Spinal cord (tissue), 10 donors: ENCODE data around the gene TLE2. TPM values are rescaled to one million over a fixed set of nuclear protein-coding genes. Genes with fewer than 3 reads are reported as not detected.
A peak's percentile ranks its signal among the peaks of the same experiment; 100 is the strongest.
"Not testable (repeated sequence)": the region's sequence is repeated elsewhere in the genome, so short reads cannot be mapped to it uniquely, and the experiment has no call there.

ENCODE experiments used
- DNase-seq, 6 donors: peaks; one replicate each; pipeline versions ENCODE4 v3.0.0 to v3.0.0-alpha.2; 2013 to 2015; ENCODE audit warnings: low spot score in 6 of 6, low read depth in 4 of 6
- H3K27ac ChIP-seq: one replicate; pipeline ENCODE4 v1.5.1; 2013; ENCODE audit warnings: low read depth, low read length, control low read depth
- H3K27me3 ChIP-seq: one replicate; pipeline ENCODE4 v1.6.1; 2013; ENCODE audit warnings: low read length; ENCODE audit not compliant: control insufficient read depth, insufficient read depth
- H3K36me3 ChIP-seq: one replicate; pipeline ENCODE4 v1.6.1; 2013; ENCODE audit warnings: low read length; ENCODE audit not compliant: control insufficient read depth, insufficient read depth
- H3K4me1 ChIP-seq: one replicate; pipeline ENCODE4 v1.6.1; 2013; ENCODE audit warnings: low read length; ENCODE audit not compliant: control insufficient read depth, insufficient read depth
- H3K4me3 ChIP-seq: one replicate; pipeline ENCODE4 v1.5.1; 2013; ENCODE audit warnings: low read depth, low read length, control low read depth
- H3K9me3 ChIP-seq: one replicate; pipeline ENCODE4 v1.6.1; 2013; ENCODE audit warnings: low read length; ENCODE audit not compliant: control insufficient read depth, insufficient read depth
- WGBS: methylation state at CpG from one replicate; pipeline ENCODE4 v1.1.5; 2013; ENCODE audit warnings: missing lambda C conversion rate; ENCODE audit not compliant: insufficient coverage; 5-methylcytosine and 5-hydroxymethylcytosine counted together
- polyA plus RNA-seq, 2 donors: library from polyadenylated mRNA; unstranded; fragments of 120-200 nt; gene quantifications; one replicate each; pipeline ENCODE4 v1.2.1, GENCODE V29; 2013; ENCODE audit not compliant: insufficient read length in 2 of 2
- total RNA-seq, 2 donors: library from RNA; depleted of rRNA in 1 of 2; stranded (reverse); fragments of 120-200 nt in 1 of 2; fragments of >200 nt in 1 of 2; gene quantifications; one replicate each; pipeline versions ENCODE4 v1.2.3 to v1.2.4, GENCODE V29; 2013 to 2014
- donor health status: healthy.

TLE2 gene
- total and polyA plus RNA-seq, 4 donors = 14.9 to 101 (median 52.6) TPM

DNA sequence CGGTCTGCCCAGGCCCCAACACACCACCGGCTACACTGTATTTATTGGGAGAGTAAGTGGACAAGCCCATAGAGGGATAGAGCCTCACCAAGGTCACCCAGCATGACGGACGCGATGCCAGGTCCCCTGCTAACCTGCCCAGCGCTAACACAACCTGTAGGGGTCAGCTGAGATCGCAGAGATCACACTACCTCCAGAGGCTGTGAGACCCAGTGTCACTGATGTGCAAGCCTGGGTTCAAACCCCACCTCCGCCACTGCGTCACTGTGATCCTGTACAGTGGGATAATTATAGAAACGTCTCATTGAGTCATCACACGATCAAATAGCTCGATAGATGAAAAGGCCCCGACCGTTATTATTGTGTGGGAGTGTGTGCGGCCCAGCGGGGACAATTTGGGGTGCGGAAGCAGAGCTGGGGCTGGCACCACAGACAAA lies 10.6 kb upstream of the TLE2 start:
- Histone ChIP-seq H3K4me3 (no peak overlapping the region), H3K27me3 (peaks cover 5% of the 10 kb centered on the region), H3K9me3 (no peaks in the 10 kb centered on the region), H3K4me1 (peaks cover 39% of the 10 kb centered on the region), H3K27ac (no peak overlapping the region), H3K36me3 (no peaks in the 10 kb centered on the region)
- DNase-seq = no peak
- WGBS = 59% methylated on average over 7 of the region's 17 CpGs

DNA sequence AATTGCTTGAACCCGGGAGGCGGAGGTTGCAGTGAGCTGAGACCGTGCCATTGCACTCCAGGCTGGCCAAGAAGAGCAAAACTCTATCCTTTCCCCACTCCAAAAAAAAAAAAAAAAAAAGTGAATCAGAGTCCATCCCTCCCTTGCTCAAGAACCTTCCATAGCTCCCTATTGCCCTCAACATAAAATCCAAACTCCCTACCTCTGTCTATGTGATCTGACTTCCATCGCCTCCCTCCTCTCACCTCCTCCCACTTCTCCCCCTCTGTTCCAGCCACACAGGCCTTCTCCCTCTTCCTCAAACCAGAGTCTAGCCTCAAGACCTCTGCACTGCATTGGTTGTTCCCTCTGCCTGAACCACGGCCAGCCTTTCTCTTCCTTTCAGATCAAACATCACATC lies 10.0 kb upstream of the TLE2 start:
- H3K4me3 ChIP-seq = no peak overlapping the region
- H3K9me3 ChIP-seq = no peaks in the 10 kb centered on the region
- no peak for DNase-seq
- no peaks in the 10 kb centered on the region for H3K36me3 ChIP-seq
- peaks cover 10% of the 10 kb centered on the region for H3K27me3 ChIP-seq
- 72% methylated on average over 2 of the region's 5 CpGs for WGBS
- H3K4me1 ChIP-seq = peaks cover 44% of the 10 kb centered on the region
- no peak overlapping the region for H3K27ac ChIP-seq

DNA sequence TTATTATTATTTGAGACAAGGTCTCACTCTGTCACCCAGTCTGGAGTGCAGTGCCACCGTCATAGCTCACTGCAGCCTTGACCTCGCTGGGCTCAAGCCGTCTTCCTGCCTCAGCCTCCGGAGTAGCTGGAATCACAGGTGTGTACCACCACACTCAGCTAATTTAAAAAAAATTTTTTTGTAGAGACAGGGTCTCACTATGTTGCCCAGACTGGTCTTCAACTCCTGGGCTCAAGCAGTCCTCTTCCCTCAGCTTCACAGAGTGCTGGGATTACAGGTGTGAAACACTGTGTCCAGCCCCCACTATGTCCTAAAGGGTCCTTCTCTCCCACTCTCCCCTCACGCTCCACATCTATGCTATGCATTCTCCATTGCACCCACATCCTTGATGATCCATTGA lies 9.1 kb upstream of the TLE2 start:
- Histone ChIP-seq H3K27me3 (peaks cover 16% of the 10 kb centered on the region), H3K4me1 (peaks cover 52% of the 10 kb centered on the region)
- WGBS = 68% methylated on average over 3 of the region's 5 CpGs

DNA sequence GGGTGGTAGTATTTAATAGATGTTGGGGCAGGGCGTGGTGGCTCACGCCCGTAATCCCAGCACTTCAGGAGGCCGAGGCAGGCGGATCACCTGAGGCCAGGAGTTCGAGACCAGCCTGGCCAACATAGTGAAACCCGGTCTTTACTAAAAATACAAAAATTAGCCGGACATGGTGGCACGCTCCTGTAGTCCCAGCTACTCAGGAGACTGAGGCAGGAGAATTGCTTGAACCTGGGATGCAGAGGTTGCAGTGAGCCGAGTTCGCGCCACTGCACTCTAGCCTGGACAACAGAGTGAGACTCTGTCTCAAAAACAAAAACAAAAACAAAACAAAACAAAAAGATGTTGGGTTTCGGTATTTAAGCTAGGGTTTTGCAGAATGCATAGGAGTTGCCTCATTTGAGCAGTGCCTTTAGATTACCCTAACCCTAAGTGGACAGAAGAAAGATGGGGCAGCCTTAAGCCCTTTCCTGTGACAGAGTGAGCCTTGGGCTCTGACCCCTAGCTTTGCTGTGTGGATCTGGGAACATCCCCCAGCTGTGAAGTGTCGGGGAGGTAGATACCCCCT lies 8.0 kb upstream of the TLE2 start:
- H3K9me3 ChIP-seq, H3K4me3 ChIP-seq, DNase-seq, H3K36me3 ChIP-seq: not testable (repeated sequence)
- peak overlapping the region; percentile 84 for H3K27ac ChIP-seq
- peaks cover 51% of the 10 kb centered on the region for H3K4me1 ChIP-seq
- peaks cover 19% of the 10 kb centered on the region for H3K27me3 ChIP-seq
- WGBS = 54% methylated on average over 12 of the region's 14 CpGs

More for the DNA sequence above, 9.1 kb upstream of the TLE2 start:
- H3K36me3 ChIP-seq = no peaks in the 10 kb centered on the region
- no peak for DNase-seq
- no peaks in the 10 kb centered on the region for H3K9me3 ChIP-seq
- H3K4me3 ChIP-seq = no peak overlapping the region
- H3K27ac ChIP-seq = no peak overlapping the region

DNA sequence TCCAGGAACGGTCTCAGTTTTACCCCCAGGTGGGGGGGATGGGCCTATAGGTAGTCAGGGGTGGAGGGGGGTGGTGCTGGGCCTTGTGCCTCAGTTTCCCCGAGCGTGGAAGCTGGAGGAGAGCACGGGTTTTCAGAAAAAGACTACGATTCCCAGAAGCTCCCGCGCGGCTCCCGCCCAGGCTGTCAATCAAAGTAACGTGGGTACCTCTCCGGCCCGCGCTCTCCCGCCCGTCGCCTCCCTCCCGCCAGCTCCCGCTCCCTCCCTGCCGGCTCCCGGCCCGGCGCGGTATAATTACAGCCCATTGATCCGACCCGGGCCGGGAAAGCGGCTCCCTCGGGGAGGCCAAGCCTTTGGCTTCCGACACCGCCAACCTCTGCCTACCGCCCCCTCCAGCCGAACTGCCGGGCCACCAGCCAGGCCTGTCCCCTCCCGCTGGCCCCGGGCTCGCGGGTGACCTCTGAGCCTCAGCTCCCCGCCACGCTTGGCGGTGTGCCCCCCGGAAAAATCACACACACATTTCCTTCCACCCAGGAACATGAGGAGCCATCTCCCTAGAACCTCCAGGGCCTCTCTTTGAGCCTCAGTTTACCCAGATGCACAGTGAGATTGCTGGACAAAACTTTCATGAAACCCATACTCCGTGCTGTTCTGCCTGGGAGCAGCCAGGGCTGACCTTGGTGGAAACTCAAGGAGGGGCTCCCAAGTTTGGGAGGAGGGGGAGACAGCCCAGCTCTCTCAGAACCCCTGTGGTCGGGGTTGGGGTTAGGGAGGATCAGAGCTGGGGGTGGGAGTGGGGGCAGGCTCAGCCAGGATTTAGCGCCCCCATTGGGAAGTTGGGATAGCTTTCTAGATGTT lies 7.3 kb upstream of the TLE2 start:
- peak overlapping the region; percentile 94 for H3K27ac ChIP-seq
- DNase-seq = peak; percentile 88 to 98 (median 91)
- WGBS = under 1% methylated on average over 44 of the region's 44 CpGs
- no peaks in the 10 kb centered on the region for H3K9me3 ChIP-seq
- H3K36me3 ChIP-seq = no peaks in the 10 kb centered on the region
- peaks cover 24% of the 10 kb centered on the region for H3K27me3 ChIP-seq
- peak overlapping the region; percentile 64 for H3K4me3 ChIP-seq
- peaks cover 44% of the 10 kb centered on the region for H3K4me1 ChIP-seq

DNA sequence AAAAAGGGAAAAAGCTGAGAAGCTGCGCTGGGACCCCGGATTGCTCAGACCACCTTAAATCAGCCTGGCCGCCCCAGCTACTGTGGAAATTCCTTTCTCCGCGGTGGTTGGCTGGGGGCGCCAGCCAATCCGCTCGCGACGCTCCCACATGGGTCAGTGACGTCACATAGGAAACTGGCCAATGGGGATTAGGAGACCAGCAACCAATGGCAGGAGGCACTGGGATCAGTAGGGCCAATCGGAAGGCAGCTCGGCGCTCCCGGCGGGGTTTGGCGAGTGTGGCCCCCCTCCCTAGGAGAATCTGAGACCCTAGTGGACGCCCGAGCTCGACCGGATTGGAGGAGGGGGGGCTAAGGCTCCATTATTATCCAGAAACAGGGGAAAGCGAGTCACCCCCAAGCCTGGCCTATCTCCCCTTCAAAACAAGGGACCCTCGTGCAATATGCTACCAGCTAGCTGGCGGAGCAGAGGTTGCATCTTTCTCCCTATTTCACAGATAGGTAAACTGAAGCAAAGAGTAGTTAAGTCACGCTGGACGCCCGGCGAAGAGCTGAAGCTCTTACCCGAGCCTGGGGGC lies 6.5 kb upstream of the TLE2 start:
- no peaks in the 10 kb centered on the region for H3K36me3 ChIP-seq
- no peaks in the 10 kb centered on the region for H3K9me3 ChIP-seq
- H3K4me1 ChIP-seq = peaks cover 42% of the 10 kb centered on the region
- peak overlapping the region; percentile 94 for H3K27ac ChIP-seq
- WGBS = under 1% methylated on average over 20 of the region's 29 CpGs
- peak overlapping the region; percentile 64 for H3K4me3 ChIP-seq
- peak; percentile 99 to 100 (median 100) for DNase-seq
- peaks cover 30% of the 10 kb centered on the region for H3K27me3 ChIP-seq

DNA sequence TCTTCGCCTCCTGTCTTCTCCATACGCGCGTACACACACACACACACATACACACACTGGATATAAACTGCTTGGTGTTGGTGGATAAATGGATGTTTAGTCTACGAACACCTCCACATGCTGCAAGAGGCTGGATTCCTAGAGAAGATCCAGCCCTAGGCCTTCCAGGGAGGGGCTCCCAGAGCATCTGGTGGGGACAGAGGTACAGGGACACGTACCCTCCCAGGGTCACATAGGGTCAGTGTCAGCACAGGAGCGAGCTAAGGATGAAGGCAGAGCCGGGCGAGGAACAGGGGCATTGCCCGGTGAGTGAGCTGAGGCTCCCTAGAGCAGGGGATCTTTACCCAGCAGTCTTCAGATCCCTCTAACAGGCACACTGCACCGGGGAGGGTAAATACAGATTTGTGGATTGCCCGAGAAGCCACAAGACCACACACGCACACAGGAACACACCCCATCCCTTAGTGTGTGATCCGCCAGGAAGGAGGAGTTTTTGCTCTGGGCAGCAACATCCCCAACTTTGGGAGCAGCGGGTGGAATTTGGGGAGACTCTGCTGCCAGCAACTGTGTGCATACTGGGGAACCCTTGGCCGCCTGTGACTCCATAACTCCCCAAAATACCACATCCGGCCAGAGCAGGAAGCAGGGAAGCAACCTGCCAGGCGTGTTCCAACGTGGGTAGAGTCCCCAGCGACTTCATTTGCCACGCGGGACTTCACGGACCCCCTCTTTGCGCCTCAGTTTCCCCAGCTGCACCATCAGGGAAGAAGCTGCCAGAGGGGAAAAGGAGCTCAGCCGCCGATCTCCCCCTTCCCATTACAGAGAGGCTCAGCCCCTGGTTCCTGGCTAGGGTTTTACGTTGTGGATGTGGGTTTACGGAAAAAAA lies 5.8 kb upstream of the TLE2 start:
- Histone ChIP-seq H3K4me3 (peak overlapping the region; percentile 52), H3K36me3 (no peaks in the 10 kb centered on the region), H3K27me3 (peaks cover 36% of the 10 kb centered on the region), H3K4me1 (peaks cover 38% of the 10 kb centered on the region), H3K9me3 (no peaks in the 10 kb centered on the region), H3K27ac (peak overlapping the region; percentile 94)
- DNase-seq = peak in 2 of 6 donors; percentile 66 to 77
- WGBS = 5% methylated on average over 10 of the region's 28 CpGs

DNA sequence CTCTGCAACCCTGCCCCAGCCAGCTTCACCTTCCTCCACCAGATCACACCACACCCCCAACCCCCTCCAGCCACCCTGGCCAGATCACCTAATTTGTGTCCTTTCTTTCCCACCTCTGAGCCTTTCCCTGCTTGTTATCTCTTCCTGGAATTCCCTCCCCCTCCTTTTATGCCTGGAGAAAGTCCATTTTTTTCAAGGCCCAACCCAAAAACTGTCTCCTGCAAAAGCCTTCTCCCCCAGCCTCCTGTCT lies 5.3 kb upstream of the TLE2 start:
- peaks cover 39% of the 10 kb centered on the region for H3K4me1 ChIP-seq
- no peaks in the 10 kb centered on the region for H3K36me3 ChIP-seq
- no peak overlapping the region for H3K4me3 ChIP-seq
- peaks cover 34% of the 10 kb centered on the region for H3K27me3 ChIP-seq
- DNase-seq = no peak
- H3K27ac ChIP-seq = no peak overlapping the region
- H3K9me3 ChIP-seq = no peaks in the 10 kb centered on the region

DNA sequence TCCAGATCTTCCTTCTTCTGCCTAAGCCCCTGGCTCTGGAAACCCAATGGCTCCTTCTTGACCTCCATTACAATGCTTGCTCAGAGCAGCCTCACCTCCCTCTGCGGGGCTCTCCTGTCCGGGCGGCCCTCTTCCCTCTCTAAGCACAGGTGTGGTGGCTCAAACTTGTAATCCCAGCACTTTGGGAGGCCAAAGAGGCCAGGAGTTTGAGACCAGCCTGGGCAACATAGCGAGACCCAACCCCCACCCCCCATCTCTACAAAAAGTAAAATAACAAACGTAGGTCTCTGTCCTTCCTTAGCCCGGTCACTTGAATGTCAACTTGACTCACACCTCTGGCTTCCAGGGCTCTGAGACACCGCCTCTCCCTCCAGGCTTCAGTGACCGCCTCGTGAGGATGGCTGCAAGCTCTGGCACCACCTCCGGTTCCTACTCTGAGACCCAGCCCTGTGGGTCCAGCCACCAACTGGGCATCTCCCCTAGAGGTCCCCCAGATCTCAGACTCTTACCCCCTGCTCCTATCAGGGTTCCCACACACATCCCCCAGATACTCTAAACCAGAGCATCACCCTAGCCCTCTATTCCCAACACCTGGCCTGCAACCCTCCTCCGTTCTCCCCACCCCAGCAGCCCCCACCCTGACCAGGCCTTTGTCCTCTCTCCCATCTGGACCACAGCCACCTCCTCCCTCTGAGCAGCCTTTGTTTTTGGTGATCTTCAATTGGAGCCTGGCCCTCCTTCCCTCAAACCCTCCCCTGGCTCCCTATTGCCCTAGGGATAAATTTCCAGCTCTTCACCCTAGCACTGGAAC lies 4.7 kb upstream of the TLE2 start:
- H3K27me3 ChIP-seq = peaks cover 35% of the 10 kb centered on the region
- 67% methylated on average over 11 of the region's 11 CpGs for WGBS
- H3K36me3 ChIP-seq = no peaks in the 10 kb centered on the region
- no peak for DNase-seq
- peaks cover 40% of the 10 kb centered on the region for H3K4me1 ChIP-seq
- H3K9me3 ChIP-seq = no peaks in the 10 kb centered on the region
- H3K4me3 ChIP-seq = no peak overlapping the region
- H3K27ac ChIP-seq = no peak overlapping the region
